Measurements from ENCODE around the gene ADAM8. TPM values are rescaled to one million over a fixed set of nuclear protein-coding genes. Genes with fewer than 3 reads are reported as not detected.

Gene ADAM8
- total RNA-seq, 1 donor from 2014 or later, result 1.5 TPM

DNA sequence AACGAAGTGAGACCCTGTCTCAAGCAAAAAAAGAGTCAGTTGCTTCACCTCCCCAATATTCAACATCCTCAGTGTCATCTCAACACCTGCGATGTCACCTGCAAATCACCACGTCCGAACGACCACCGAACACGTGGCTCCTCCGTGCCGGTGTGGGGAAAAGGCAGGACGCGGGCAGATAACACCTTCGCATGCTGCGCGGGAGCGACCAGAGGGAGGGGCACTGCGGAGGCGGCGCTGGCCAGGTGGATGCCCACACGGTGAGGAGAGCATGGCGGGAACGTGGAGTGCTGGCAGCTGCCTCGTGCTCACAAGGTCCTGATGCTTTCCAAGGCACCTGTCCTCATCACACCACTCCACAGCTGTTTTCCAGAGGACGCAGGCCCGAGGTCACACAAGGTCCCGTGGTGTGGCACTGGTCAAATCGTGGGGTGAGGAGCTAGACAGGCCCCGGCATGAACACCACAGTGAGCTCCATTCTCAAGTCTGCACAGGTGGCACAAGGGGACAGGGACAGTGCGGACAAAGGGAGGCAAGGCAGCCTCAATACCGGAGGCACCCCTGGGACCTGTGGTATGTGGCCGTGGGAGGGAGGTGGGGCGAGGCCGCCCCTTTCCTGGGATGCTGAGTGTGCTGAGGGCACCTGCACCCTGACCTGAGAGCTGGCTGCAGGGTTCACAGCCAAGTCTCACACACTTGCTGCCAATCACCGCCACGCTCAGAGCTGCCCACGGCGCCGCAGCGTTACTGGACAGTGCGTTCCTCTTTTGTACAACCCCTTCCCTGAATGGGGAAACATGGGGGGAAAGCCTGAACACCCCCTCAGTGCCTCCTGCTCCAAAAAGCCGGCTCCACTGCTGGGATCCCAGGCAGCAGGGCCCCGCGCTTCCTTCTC lies 19.0 kb upstream of the ADAM8 start:
- no peak overlapping the region for H3K27ac Mint-ChIP-seq (ENCODE audit: unreplicated experiment)
- TF ChIP-seq, protein P1, sequence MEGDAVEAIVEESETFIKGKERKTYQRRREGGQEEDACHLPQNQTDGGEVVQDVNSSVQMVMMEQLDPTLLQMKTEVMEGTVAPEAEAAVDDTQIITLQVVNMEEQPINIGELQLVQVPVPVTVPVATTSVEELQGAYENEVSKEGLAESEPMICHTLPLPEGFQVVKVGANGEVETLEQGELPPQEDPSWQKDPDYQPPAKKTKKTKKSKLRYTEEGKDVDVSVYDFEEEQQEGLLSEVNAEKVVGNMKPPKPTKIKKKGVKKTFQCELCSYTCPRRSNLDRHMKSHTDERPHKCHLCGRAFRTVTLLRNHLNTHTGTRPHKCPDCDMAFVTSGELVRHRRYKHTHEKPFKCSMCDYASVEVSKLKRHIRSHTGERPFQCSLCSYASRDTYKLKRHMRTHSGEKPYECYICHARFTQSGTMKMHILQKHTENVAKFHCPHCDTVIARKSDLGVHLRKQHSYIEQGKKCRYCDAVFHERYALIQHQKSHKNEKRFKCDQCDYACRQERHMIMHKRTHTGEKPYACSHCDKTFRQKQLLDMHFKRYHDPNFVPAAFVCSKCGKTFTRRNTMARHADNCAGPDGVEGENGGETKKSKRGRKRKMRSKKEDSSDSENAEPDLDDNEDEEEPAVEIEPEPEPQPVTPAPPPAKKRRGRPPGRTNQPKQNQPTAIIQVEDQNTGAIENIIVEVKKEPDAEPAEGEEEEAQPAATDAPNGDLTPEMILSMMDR (IDR thresholded peaks at IDR 0.05; ENCODE audit: unreplicated experiment), result no peak

DNA sequence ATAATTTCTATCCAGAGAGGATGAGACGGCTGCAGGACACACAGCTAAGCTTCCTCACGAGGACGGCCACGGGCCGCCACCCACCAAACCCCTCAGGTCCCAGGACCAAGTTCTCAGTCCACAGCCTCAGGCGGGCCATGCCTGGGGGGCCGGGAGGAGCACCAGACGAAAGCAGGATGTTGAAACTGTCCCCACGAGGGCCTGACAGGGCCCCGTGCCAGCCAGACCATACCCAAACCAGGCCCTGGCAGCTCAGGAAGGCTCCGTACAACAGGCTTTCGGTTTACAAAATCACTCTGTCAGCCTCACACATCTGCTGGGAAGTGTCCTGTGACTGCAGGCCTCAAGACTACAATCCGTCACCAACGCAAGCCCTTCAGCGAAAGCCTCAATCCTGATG lies 17.5 kb upstream of the ADAM8 start:
- Mint-ChIP-seq H3K36me3 (ENCODE audit: low read depth, unreplicated experiment) (peaks cover 31% of the 10 kb centered on the region), H3K9me3 (ENCODE audit: unreplicated experiment) (no peaks in the 10 kb centered on the region), H3K27ac (ENCODE audit: unreplicated experiment) (no peak overlapping the region), H3K4me1 (ENCODE audit: unreplicated experiment) (no peaks in the 10 kb centered on the region), H3K4me3 (ENCODE audit: unreplicated experiment) (peak overlapping the region; percentile 14), H3K27me3 (ENCODE audit: unreplicated experiment) (peaks cover 3% of the 10 kb centered on the region)
- no peak for DNase-seq (ENCODE audit: low spot score)
- TF ChIP-seq, protein P1 (IDR thresholded peaks at IDR 0.05; ENCODE audit: unreplicated experiment), result no peak

More for the DNA sequence above, 19.0 kb upstream of the ADAM8 start:
- no peaks in the 10 kb centered on the region for H3K4me1 Mint-ChIP-seq (ENCODE audit: unreplicated experiment)
- H3K27me3 Mint-ChIP-seq (ENCODE audit: unreplicated experiment), result peaks cover 2% of the 10 kb centered on the region
- no peak overlapping the region for H3K4me3 Mint-ChIP-seq (ENCODE audit: unreplicated experiment)
- no peak for DNase-seq (ENCODE audit: low spot score)
- no peaks in the 10 kb centered on the region for H3K9me3 Mint-ChIP-seq (ENCODE audit: unreplicated experiment)
- H3K36me3 Mint-ChIP-seq (ENCODE audit: low read depth, unreplicated experiment), result peaks cover 29% of the 10 kb centered on the region

DNA sequence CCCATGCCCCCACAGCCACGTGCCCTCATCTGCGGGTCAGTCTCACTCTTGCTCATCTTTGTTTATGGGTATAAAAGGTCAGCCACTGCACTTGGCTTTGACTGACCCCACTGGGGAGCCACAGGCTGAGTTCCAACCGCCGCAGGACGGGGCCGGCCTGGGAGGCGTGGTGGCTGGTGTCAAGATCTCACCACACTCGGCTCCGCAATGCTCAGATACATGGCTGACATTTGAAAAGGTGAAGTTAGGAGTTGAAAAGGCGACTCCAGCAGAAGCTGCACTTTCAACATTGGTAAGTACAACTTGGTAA lies 17.1 kb upstream of the ADAM8 start:
- no peak for DNase-seq (ENCODE audit: low spot score)
- Mint-ChIP-seq H3K4me1 (ENCODE audit: unreplicated experiment) (no peaks in the 10 kb centered on the region), H3K27me3 (ENCODE audit: unreplicated experiment) (peaks cover 6% of the 10 kb centered on the region), H3K9me3 (ENCODE audit: unreplicated experiment) (no peaks in the 10 kb centered on the region), H3K27ac (ENCODE audit: unreplicated experiment) (no peak overlapping the region), H3K36me3 (ENCODE audit: low read depth, unreplicated experiment) (peaks cover 34% of the 10 kb centered on the region), H3K4me3 (ENCODE audit: unreplicated experiment) (peak overlapping the region; percentile 25)
- TF ChIP-seq, protein P1 (IDR thresholded peaks at IDR 0.05; ENCODE audit: unreplicated experiment), result no peak

DNA sequence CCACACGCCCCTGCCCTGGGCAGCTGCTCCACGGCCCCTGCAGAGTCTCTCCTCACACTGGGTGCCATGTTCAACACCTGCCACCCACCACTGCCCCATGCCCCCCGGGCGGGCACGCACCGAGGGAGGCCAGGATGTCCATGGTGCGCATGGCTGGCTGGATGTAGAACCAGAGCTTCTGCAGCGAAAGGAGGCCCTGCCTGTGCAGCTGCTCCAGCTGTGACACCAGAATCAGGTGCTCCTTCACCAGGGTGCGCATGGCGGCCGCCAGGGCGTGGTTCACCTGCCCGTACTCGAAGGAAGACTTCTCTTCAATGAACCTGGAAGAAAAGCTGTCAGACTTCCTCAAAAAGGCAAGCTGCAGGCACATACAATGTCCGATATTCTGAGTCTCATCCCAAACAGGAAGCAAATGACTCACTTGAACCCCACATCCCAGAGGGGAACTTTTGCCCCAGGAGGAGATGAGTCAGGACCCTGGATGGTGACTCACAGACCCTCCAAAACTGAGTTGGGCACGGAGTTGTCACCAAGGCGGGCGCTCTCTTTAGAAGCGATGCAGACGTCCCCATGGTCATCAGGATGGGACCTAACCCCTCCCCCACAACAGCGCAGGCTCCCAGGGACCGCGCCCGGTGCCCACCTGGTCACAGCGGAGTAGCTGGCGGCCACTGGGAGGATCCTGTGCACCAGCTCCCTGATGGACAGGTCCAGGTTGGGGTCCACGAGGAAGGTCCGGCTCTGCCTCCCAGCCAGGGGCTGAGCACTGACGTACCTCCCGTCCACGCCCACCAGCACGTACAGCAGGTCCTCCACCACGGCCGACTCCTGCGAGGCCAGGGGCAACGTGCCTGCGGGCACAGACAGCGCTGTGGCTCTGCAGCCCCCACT lies 16.5 kb upstream of the ADAM8 start:
- TF ChIP-seq, protein P1 (IDR thresholded peaks at IDR 0.05; ENCODE audit: unreplicated experiment), result no peak
- Mint-ChIP-seq H3K9me3 (ENCODE audit: unreplicated experiment) (no peaks in the 10 kb centered on the region), H3K4me3 (ENCODE audit: unreplicated experiment) (no peak overlapping the region), H3K4me1 (ENCODE audit: unreplicated experiment) (no peaks in the 10 kb centered on the region), H3K27ac (ENCODE audit: unreplicated experiment) (no peak overlapping the region), H3K27me3 (ENCODE audit: unreplicated experiment) (peaks cover 8% of the 10 kb centered on the region), H3K36me3 (ENCODE audit: low read depth, unreplicated experiment) (peaks cover 36% of the 10 kb centered on the region)
- DNase-seq (ENCODE audit: low spot score), result no peak

Measured in endothelial cell (in vitro differentiated cells).